Measurements from ENCODE around the gene DCX. TPM values are rescaled to one million over a fixed set of nuclear protein-coding genes. Genes with fewer than 3 reads are reported as not detected.

The DCX gene
- total and polyA plus RNA-seq, 2 of the 13 experiments (the other 11 are each of a cell fraction or from before 2014, with no cell fraction given): not detected

- no peak for TF ChIP-seq DZIP1 (CRISPR knock-in tag; IDR thresholded peaks at IDR 0.05)
Measured at GRCh38 chrX:111402344-111402743, 9.6 kb downstream of the DCX start (continued).

GRCh38 chrX:111395149-111395548 is 16.8 kb downstream of the DCX start:
- H3K27ac ChIP-seq (ENCODE audit: extremely low read length, insufficient read depth, low read length): no peak overlapping the region
- H3K9me3 ChIP-seq (ENCODE audit: low read length): no peaks in the 10 kb centered on the region
- H2AFZ ChIP-seq (ENCODE audit: low read length): no peak overlapping the region
- H3K79me2 ChIP-seq (ENCODE audit: insufficient read depth, low read length): no peaks in the 10 kb centered on the region
- no peaks in the 10 kb centered on the region for H4K20me1 ChIP-seq (ENCODE audit: insufficient read depth, low read length)
- no peak overlapping the region for H3K4me2 ChIP-seq (ENCODE audit: low read depth, low read length)
- H3K4me1 ChIP-seq (ENCODE audit: insufficient read depth, low read length): no peaks in the 10 kb centered on the region
- no peak overlapping the region for H3K4me3 ChIP-seq (replicated peaks in 1 of 3; ENCODE audit: insufficient read depth in 1 of 3, low read depth in 2 of 3, low read length in 3 of 3)
- no peak for ATAC-seq
- no peaks in the 10 kb centered on the region for H3K36me3 ChIP-seq (replicated peaks in 1 of 2; ENCODE audit: control insufficient read depth in 1 of 2, insufficient read depth in 2 of 2, low read length in 2 of 2)
- no peak for FAIRE-seq
- DNase-seq (ENCODE audit: low spot score): no peak
- intact Hi-C loops (cut with micrococcal nuclease; ENCODE audit: unreplicated experiment): no loop called here
- in situ Hi-C loops (cut with HindIII; ENCODE audit: extremely low pct_ligation_motif_present, low pct_unique_long_range_greater_than_20kb): no loop called here
- ChIA-PET POLR2A (no interaction called here), CTCF (ENCODE audit: low intra/inter-chr PET ratio, low total read pairs) (no interaction called here)
- no TSS peak for BruUV-seq (replicated peaks)
- no peak overlapping the region for H3K9ac ChIP-seq (ENCODE audit: insufficient read depth, low read depth, low read length)
- H3K27me3 ChIP-seq (ENCODE audit: control insufficient read depth in 1 of 2, insufficient read depth in 2 of 2, low read length in 2 of 2): no peaks in the 10 kb centered on the region
- no CpG with 5 or more reads among the region's 2 CpGs for WGBS (ENCODE audit: low lambda C conversion rate)
- TF ChIP-seq ZNF275 (CRISPR knock-in tag; IDR thresholded peaks at IDR 0.05; ENCODE audit: borderline replicate concordance) (no peak), EZH2 (conservative IDR thresholded peaks at IDR 0.05; ENCODE audit: low read depth, low read length) (no peak), KDM2A (CRISPR knock-in tag; IDR thresholded peaks at IDR 0.05; ENCODE audit: borderline replicate concordance, low read depth) (no peak), ZNF260 (CRISPR knock-in tag; IDR thresholded peaks at IDR 0.05; ENCODE audit: borderline replicate concordance, low read depth) (no peak), HNRNPLL (IDR thresholded peaks at IDR 0.05; ENCODE audit: low read depth, low read length, poor library complexity, severe bottlenecking) (no peak), KLF11 (CRISPR knock-in tag; IDR thresholded peaks at IDR 0.05) (no peak), ATF7 (IDR thresholded peaks at IDR 0.05) (no peak), ATF7 (CRISPR knock-in tag; IDR thresholded peaks at IDR 0.05) (no peak), ZNF432 (CRISPR knock-in tag; IDR thresholded peaks at IDR 0.05; ENCODE audit: borderline replicate concordance) (no peak), STAT6 (CRISPR knock-in tag; IDR thresholded peaks at IDR 0.05; ENCODE audit: borderline replicate concordance) (no peak), ZNF451 (CRISPR knock-in tag; IDR thresholded peaks at IDR 0.05) (no peak)
- TF ChIP-seq, protein P1, sequence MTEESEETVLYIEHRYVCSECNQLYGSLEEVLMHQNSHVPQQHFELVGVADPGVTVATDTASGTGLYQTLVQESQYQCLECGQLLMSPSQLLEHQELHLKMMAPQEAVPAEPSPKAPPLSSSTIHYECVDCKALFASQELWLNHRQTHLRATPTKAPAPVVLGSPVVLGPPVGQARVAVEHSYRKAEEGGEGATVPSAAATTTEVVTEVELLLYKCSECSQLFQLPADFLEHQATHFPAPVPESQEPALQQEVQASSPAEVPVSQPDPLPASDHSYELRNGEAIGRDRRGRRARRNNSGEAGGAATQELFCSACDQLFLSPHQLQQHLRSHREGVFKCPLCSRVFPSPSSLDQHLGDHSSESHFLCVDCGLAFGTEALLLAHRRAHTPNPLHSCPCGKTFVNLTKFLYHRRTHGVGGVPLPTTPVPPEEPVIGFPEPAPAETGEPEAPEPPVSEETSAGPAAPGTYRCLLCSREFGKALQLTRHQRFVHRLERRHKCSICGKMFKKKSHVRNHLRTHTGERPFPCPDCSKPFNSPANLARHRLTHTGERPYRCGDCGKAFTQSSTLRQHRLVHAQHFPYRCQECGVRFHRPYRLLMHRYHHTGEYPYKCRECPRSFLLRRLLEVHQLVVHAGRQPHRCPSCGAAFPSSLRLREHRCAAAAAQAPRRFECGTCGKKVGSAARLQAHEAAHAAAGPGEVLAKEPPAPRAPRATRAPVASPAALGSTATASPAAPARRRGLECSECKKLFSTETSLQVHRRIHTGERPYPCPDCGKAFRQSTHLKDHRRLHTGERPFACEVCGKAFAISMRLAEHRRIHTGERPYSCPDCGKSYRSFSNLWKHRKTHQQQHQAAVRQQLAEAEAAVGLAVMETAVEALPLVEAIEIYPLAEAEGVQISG (CRISPR knock-in tag; IDR thresholded peaks at IDR 0.05): no peak

Data from HepG2 (cell line).